ENCODE data around the gene ERP44. TPM values are rescaled to one million over a fixed set of nuclear protein-coding genes. Genes with fewer than 3 reads are reported as not detected.
A peak's percentile ranks its signal among the peaks of the same experiment; 100 is the strongest.

The ERP44 gene
- total RNA-seq, 2 donors from 2014 or later = 24.0 to 27.7 TPM

- intact Hi-C loops (cut with DNase I, micrococcal nuclease) = no loop called here
- no peak for ATAC-seq
- no peak for DNase-seq
Observed at GRCh38 chr9:99971410-99971809, 127.4 kb downstream of the ERP44 start.

GRCh38 chr9:99970481-99970880, 128.3 kb downstream of the ERP44 start:
- intact Hi-C loops (cut with DNase I, micrococcal nuclease) = no loop called here
- ATAC-seq (no peak), DNase-seq (no peak)

GRCh38 chr9:99967457-99967856, 131.3 kb downstream of the ERP44 start:
- intact Hi-C loops (cut with DNase I, micrococcal nuclease) = no loop called here
- no peak for DNase-seq

DNA sequence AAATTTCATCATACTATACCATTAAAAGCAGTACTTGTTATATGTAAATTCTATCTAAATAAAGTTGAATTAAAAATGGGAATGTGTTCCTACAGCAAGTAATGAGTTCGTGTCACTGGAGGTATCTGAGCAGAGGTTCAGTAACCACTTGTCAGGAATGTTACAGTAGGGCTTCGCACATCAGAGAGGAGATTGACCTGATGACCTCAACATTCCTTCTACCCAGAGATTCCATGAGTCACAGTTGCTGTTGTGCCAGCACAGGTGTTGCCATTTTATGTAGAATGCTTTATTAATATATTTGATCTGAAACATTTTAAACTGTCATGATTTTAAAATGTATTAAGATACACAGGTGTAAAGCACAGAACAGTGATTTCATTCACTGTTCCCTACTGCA, 132.1 kb downstream of the ERP44 start:
- intact Hi-C loops (cut with DNase I, micrococcal nuclease) = no loop called here
- ATAC-seq = no peak
- DNase-seq = no peak

More at GRCh38 chr9:99967457-99967856, 131.3 kb downstream of the ERP44 start:
- ATAC-seq = no peak

GRCh38 chr9:99966001-99966400, 132.8 kb downstream of the ERP44 start:
- intact Hi-C loops (cut with DNase I, micrococcal nuclease) = no loop called here
- ATAC-seq (no peak), DNase-seq (no peak)

- DNase-seq (no peak), ATAC-seq (no peak)
- intact Hi-C loops (cut with DNase I, micrococcal nuclease) = no loop called here
Observed at GRCh38 chr9:99964336-99964735, 134.5 kb downstream of the ERP44 start.

GRCh38 chr9:99962680-99963261, 136.0 kb downstream of the ERP44 start:
- no peak for DNase-seq
- ATAC-seq = no peak
- intact Hi-C loops (cut with DNase I, micrococcal nuclease) = no loop called here

GRCh38 chr9:99955606-99956005, 143.2 kb downstream of the ERP44 start:
- ATAC-seq = no peak
- intact Hi-C loops (cut with DNase I, micrococcal nuclease) = loop anchor here in 1 of 2 donors (10.0 kb wide), 1 partner anchor 1391 kb away; no protein-coding TSS in a partner anchor
- no peak for DNase-seq

DNA sequence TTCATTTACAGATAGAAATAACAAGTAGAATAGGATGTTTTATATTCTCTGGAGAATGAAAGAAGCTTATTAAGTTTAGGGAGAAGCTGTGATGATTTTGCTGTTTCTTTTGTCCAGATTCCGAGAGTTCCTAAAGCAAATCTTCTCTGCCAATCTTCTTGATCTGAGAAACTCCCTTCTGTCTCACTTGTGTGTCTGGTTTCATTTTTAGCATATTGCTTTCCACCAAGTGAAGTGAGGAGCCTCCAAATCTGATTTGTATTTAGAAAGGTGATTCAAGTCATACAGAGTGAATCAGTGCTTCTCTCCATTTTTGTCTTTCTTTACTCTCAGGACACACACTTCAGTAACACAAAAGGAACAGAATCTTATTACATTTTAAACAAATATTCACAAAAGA, 144.0 kb downstream of the ERP44 start:
- DNase-seq (no peak), ATAC-seq (no peak)
- intact Hi-C loops (cut with DNase I, micrococcal nuclease) = loop anchor here in 1 of 2 donors (10.0 kb wide), 1 partner anchor 1390 kb away; no protein-coding TSS in a partner anchor

DNA sequence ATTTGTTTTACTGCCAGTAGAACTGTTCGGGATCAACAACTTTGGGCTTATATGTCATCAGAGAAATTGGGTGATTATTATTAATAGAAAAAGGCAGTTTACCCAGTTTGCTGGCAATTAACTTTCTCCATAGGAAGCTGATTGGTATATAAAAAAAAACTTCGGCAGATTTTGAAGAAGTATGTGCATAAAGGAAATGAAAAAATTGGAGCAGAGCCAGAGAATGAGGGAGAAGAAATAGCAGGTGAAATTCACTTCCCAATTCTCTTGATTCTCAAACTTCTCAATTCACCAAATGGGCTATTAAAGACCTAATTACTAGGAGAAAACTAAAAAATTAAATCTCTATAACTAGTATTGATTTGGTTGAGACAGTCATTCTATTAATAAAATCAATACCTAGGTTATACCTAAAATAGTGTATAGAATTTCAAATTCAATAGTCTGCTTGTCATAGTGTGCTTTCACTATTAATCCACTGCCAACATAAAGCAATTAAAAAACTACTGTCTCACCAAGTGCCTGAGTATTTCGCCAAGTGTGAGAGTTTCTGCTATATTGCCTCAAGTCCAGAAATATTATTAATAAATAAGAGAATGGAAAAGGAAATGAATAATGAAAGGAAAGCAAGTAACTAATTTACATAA, 144.8 kb downstream of the ERP44 start:
- ATAC-seq (no peak), DNase-seq (no peak)
- intact Hi-C loops (cut with DNase I, micrococcal nuclease) = loop anchor here in 1 of 2 donors (10.0 kb wide), 1 partner anchor 1389 kb away; no protein-coding TSS in a partner anchor

- DNase-seq = peak in 1 of 2 donors; percentile 14
Observed at GRCh38 chr9:99948896-99949295, 149.9 kb downstream of the ERP44 start.

GRCh38 chr9:99948482-99948881, 150.3 kb downstream of the ERP44 start:
- intact Hi-C loops (cut with DNase I, micrococcal nuclease) = no loop called here
- ATAC-seq = no peak
- DNase-seq = no peak

More at GRCh38 chr9:99948896-99949295, 149.9 kb downstream of the ERP44 start:
- intact Hi-C loops (cut with DNase I, micrococcal nuclease) = no loop called here
- peak; percentile 82 for ATAC-seq

DNA sequence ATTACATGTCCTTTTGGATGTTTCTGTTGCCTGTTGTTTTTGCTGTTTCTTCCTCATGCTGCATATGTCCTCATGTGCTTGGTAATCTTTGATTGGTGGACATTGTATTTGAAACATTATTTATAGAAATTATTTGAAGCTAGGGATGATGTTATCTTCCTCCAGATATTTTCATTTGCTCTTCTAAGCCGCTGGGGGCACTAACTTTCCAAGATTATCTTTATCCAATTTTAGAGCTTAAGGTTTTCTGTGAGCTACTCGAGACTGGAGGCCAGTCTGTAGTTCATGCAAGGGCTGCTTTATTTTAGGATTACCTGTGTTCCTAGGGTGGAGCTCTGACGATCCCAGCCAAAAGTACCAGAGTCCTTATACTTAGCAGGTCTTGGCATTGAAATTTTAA, 151.4 kb downstream of the ERP44 start:
- ATAC-seq = no peak

DNA sequence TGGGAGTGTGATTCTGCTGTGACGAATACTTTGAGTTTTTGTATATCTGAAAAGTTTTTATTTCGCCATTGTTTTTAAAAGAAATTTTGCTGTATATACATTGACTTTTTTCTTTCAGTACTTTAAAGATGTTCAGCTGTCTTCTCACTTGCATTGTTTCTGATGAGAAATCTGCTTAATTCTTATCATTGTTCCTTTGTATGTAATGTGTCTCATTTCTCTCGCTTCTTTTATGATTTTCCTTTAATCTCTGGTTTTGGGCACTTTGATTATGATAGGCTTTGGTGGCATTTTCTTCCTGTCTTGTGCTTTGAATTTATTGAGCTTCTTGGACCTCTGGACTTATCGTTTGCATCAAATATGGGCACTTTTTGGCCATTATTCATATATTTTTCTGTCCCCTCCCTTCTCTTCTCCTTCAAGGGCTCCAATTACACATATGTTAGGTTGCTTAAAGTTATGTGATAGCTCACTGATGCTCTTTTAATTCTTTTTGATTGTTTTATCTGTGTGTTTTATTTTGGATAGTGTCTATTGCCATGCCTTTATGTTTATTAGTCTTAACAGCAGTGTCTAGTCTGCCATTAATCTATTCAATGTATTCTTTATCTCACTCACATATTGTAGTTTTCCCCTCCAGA, 161.7 kb downstream of the ERP44 start:
- intact Hi-C loops (cut with DNase I, micrococcal nuclease) = no loop called here
- DNase-seq (no peak), ATAC-seq (no peak)

More for the DNA sequence above, 151.4 kb downstream of the ERP44 start:
- intact Hi-C loops (cut with DNase I, micrococcal nuclease) = no loop called here
- no peak for DNase-seq

DNA sequence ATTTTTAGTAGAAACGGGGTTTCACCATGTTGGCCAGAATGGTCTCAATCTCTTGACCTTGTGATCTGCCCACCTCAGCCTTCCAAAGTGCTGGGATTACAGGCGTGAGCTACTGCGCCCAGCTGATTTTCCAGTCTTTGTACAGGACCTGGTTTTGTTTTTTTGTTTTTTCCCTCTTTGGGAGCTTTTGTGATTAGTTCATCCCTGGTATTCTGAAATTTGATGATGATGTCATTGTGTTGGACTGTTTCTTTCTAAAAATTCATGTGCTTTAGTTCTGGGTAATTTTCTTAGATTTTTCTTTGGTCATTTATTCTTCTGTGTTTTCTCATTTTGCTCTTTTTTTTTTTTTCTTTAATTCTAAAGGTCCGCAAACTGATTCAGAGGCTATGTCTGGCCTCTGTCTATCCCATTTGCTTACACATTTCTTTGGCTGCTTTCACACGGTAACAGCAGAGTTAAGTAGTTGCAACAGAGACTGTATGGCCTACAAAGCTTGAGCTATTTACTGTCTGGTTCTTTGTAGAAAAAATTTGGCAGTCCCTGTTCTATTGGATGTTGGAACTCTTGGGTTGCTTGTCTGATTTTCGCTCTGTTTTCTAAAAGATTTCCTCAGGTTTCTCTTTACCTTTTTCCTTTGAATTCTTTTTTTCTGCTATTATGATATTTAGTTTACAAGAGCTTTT, 167.5 kb downstream of the ERP44 start:
- ATAC-seq = no peak
- DNase-seq = no peak
- intact Hi-C loops (cut with DNase I, micrococcal nuclease) = no loop called here

GRCh38 chr9:99929652-99930051, 169.1 kb downstream of the ERP44 start:
- no peak for ATAC-seq
- intact Hi-C loops (cut with DNase I, micrococcal nuclease) = no loop called here
- DNase-seq = no peak

All from left colon (tissue), 2 donors.